Loucy (cell line): ENCODE measurements around the gene EPN2.

Experiments used
- H2AFZ ChIP-seq: fragments of 200-600 bp; sonication (generic); 2 replicates; pipeline ENCODE4 v1.6.0; 2016; ENCODE audit warnings: antibody characterized with exemption, mild to moderate bottlenecking, low read length, moderate library complexity
- H3F3A ChIP-seq: fragments of 200-600 bp; 2 replicates; pipeline ENCODE4 v1.6.0; 2016; ENCODE audit warnings: antibody characterized with exemption, low read depth, mild to moderate bottlenecking
- H3K27me3 ChIP-seq: fragments of 200-600 bp; sonication (generic); 2 replicates; pipeline ENCODE4 v1.6.1; 2014; ENCODE audit warnings: low read length, mild to moderate bottlenecking; ENCODE audit not compliant: insufficient read depth, poor library complexity, severe bottlenecking
- H3K36me3 ChIP-seq: fragments of 200-600 bp; sonication (generic); 2 replicates; pipeline ENCODE4 v1.6.1; 2016; ENCODE audit warnings: low read length; ENCODE audit not compliant: insufficient read depth
- H3K4me1 ChIP-seq: fragments of 200-600 bp; sonication (generic); 2 replicates; pipeline ENCODE4 v1.5.1; 2014; ENCODE audit warnings: low read length, mild to moderate bottlenecking; ENCODE audit not compliant: insufficient read depth, poor library complexity, severe bottlenecking
- H3K4me2 ChIP-seq: fragments of 200-600 bp; sonication (generic); 2 replicates; pipeline ENCODE4 v1.6.0; 2014; ENCODE audit warnings: antibody characterized with exemption, low read length, low read depth, mild to moderate bottlenecking; ENCODE audit not compliant: poor library complexity, severe bottlenecking
- H3K4me3 ChIP-seq: fragments of 200-600 bp; sonication (generic); 2 replicates; pipeline ENCODE4 v1.5.1; 2014; ENCODE audit warnings: low read length, mild to moderate bottlenecking, mixed read lengths; ENCODE audit not compliant: poor library complexity, severe bottlenecking
- H3K79me2 ChIP-seq: fragments of 200-600 bp; sonication (generic); 2 replicates; pipeline ENCODE4 v1.6.1; 2014; ENCODE audit warnings: low read length; ENCODE audit not compliant: insufficient read depth
- H3K9ac ChIP-seq: fragments of 200-600 bp; sonication (generic); 2 replicates; pipeline ENCODE4 v1.6.0; 2014; ENCODE audit warnings: mild to moderate bottlenecking, low read depth, low read length, moderate library complexity; ENCODE audit not compliant: poor library complexity, severe bottlenecking
- H3K9me2 ChIP-seq: fragments of 200-600 bp; sonication (generic); replicated peaks from 2 replicates; pipeline ENCODE4 v1.6.1; 2016; ENCODE audit warnings: low read depth, low read length, mixed read lengths
- H3K9me3 ChIP-seq: fragments of 200-600 bp; sonication (generic); 2 replicates; pipeline ENCODE4 v1.6.1; 2014; ENCODE audit warnings: mild to moderate bottlenecking, antibody characterized with exemption, low read length, low read depth; ENCODE audit not compliant: insufficient read depth
- H4K20me1 ChIP-seq: fragments of 200-600 bp; sonication (generic); 2 replicates; pipeline ENCODE4 v1.6.0; 2014; ENCODE audit warnings: antibody characterized with exemption, low read length, mild to moderate bottlenecking; ENCODE audit not compliant: insufficient read depth, poor library complexity, severe bottlenecking
- CTCF ChIP-seq: fragments of 200-600 bp; sonication (generic); conservative IDR thresholded peaks from 2 replicates; pipeline ENCODE4 v1.5.1; 2014; ENCODE audit warnings: mild to moderate bottlenecking, antibody characterized with exemption, low read length
- EZH2phosphoT487 ChIP-seq: fragments of 200-600 bp; IDR thresholded peaks from 2 replicates; pipeline ENCODE4 v1.6.1; 2018; ENCODE audit warnings: antibody characterized with exemption, mild to moderate bottlenecking, moderate library complexity, borderline replicate concordance

The EPN2 gene

GRCh38 chr17:19249681-19250080, 12.5 kb downstream of the EPN2 start:
- Histone ChIP-seq H2AFZ (no peak overlapping the region), H3K27me3 (peaks cover 5% of the 10 kb centered on the region), H3K4me1 (no peaks in the 10 kb centered on the region), H3K4me3 (no peak overlapping the region), H3K9ac (no peak overlapping the region), H3K9me2 (no peaks in the 10 kb centered on the region), H3K79me2 (no peaks in the 10 kb centered on the region), H3K36me3 (no peaks in the 10 kb centered on the region), H3F3A (no peaks in the 10 kb centered on the region), H3K9me3 (no peaks in the 10 kb centered on the region), H4K20me1 (no peaks in the 10 kb centered on the region), H3K4me2 (no peak overlapping the region)
- TF ChIP-seq EZH2phosphoT487, result no peak
- TF ChIP-seq CTCF, result no peak

- H3K4me1 ChIP-seq, result no peaks in the 10 kb centered on the region
- no peak overlapping the region for H3K9ac ChIP-seq
- no peak overlapping the region for H3K4me2 ChIP-seq
- H2AFZ ChIP-seq, result no peak overlapping the region
- H4K20me1 ChIP-seq, result no peaks in the 10 kb centered on the region
- H3K4me3 ChIP-seq, result no peak overlapping the region
- H3K9me3 ChIP-seq, result no peaks in the 10 kb centered on the region
- H3K27me3 ChIP-seq, result peaks cover 5% of the 10 kb centered on the region
- H3K79me2 ChIP-seq, result no peaks in the 10 kb centered on the region
- no peaks in the 10 kb centered on the region for H3F3A ChIP-seq
- H3K9me2 ChIP-seq, result no peaks in the 10 kb centered on the region
- TF ChIP-seq CTCF (no peak), EZH2phosphoT487 (no peak)
- H3K36me3 ChIP-seq, result no peaks in the 10 kb centered on the region
Measured at GRCh38 chr17:19250421-19251173, 13.4 kb downstream of the EPN2 start.

- Histone ChIP-seq H3K79me2 (no peaks in the 10 kb centered on the region), H3K4me3 (no peak overlapping the region)
- TF ChIP-seq CTCF (no peak), EZH2phosphoT487 (no peak)
Measured at GRCh38 chr17:19253112-19253511, 15.9 kb downstream of the EPN2 start.

More at GRCh38 chr17:19253112-19253511, 15.9 kb downstream of the EPN2 start:
- H3K4me1 ChIP-seq, result no peaks in the 10 kb centered on the region
- no peak overlapping the region for H2AFZ ChIP-seq
- H3K9ac ChIP-seq, result no peak overlapping the region
- no peaks in the 10 kb centered on the region for H3F3A ChIP-seq
- H3K4me2 ChIP-seq, result no peak overlapping the region
- H3K9me3 ChIP-seq, result no peaks in the 10 kb centered on the region
- H4K20me1 ChIP-seq, result no peaks in the 10 kb centered on the region
- no peaks in the 10 kb centered on the region for H3K9me2 ChIP-seq
- H3K36me3 ChIP-seq, result no peaks in the 10 kb centered on the region
- H3K27me3 ChIP-seq, result peaks cover 9% of the 10 kb centered on the region
